Stimulated activated CD8-positive, alpha-beta memory T cell treated with anti-CD3 and anti-CD28 coated beads, Interleukin-2, amount 100 ng/mL, for 48 hours (primary cell): ENCODE data around the gene FGFR2.

Source experiments
- DNase-seq, 2 donors: peaks; one replicate each; pipeline ENCODE4 v3.0.0-alpha.2; 2020; ENCODE audit warnings: low read depth in 2 of 2

FGFR2 gene

DNA sequence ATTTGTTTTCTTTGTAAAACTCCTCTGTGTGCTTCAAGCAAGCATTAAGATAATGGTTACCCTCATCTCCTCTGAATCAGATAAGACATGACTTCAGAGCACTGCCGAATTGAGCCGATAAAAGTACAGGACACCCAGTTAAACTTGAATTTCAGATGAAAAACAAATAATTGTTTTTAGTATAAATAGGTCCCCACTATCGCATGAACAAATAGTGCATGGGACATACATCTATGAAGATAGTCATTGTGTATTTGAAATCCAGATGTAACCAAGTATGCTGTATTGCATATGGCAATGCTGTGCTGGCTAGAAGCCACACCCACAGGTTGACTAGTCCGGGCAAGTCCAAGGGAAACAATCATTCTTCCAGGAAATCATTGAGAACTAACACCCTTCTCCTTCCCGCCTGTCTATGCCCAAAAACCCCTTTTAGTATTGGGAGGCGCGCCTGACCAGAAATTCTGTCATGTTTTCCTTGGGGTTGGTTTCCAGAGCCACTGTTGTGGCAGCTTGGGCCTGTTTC lies 12.6 kb upstream of the FGFR2 start:
- no peak for DNase-seq

DNA sequence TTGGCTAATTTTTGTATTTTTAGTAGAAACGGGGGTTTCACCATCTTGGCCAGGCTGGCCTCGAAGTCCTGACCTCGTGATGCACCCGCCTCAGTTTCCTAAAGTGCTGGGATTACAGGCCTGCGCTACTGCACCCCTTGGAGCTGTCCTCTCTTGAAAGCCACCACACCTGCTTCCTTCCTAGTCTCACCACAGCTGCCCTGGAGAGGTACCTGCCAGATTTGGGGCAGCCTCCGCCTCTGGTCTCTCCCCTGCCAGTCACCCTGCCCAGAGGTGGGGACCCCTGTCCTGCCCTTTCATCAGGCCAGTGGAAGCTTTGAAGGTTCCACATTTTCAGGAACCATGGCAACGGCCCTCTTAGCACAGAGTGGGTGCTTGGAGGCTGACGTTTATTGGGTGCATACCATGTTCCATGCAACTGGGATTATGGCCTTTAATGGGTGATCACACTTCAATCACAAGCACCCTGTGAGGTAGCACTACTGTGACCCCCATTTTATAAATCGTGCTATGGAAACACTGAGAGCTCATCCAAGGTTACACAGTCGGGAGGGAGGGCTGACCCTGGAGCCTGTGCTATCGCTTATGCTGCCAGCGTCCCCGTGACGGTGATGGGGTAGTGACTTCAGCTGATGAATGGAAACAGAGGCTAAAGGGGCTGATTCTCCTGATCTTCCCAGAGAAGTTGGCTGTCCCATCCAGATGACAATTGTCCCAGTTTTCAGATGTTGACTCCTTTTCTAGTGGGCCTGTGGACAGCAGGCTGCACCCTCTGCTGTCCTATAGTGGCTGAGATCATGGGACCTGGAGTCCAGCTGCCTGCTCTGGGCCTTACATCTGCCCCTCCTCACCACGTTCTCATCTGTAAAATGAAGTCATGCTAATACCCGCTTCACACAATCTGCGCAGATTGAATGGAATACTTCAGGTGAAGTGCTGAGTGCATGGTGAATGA lies 11.5 kb upstream of the FGFR2 start:
- no peak for DNase-seq

DNA sequence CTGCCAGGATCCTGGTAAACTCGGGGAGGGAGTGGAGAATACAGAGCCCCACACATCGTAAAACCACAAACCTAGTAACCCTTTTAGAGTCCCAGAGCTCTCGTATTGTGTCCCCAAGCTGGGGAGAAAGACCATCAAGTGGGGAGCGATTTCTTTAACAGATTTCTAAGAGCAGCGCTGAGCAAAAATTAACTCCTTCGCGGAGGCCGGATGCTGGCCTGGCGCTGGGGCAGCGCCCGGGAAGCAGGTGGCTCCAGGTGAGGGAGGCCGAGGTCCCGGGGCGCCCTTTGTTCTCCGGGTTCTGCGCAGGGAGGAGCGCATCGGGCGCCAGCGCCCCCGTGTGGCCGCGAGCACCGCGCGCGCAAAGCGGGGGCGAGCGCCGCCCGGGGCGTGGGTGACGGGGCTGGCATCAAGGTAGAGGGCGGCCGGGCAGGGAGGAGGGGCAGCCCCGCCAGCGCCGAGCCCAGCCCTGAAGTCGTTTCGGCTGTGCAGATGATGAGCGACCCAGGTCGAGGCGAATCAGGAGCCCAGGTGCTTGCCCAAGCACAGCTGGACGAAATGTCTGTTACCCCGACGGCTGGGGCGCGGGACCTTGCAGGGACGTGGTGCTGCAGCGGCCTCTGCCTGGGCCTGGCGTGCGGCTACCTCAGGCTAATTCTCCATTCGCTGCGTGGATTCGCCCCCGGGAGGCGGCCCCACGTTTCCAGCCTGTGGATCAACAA lies 10.4 kb upstream of the FGFR2 start:
- peak; percentile 17 to 27 for DNase-seq

DNA sequence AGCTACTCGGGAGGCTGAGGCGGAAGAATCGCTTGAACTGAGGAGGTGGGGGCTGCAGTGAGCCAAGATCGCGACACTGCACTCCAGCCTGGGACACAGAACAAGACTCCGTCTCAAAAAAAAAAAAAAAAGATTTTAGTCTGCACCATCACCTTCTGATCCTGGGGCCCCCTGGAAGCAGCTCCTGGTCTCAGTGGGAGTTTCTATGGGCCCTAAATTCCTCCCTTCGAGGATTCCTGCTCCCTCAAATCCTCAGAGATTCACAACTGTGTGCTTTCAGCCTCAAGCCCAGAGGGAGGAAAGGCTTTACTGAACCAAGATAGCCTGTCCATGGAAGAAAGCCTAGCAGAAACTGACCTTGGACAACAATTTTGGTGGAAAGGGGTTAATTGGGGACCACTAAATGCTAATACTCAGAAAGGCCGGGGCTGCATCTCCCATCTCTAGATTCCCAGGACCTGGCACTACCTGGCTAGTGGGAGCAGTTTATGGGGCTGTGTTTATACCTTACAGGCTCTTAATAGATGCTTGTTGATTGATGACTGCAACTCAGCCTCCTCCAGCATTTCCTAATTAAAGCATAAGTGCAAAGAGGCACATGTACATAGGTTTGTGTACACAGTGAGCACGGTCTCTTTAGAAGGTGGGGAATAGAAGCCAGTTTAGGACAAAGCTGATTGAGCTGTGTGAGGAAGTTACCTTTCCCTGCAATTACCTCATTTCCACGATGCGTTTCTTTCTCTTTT lies 9.2 kb upstream of the FGFR2 start:
- DNase-seq: no peak

DNA sequence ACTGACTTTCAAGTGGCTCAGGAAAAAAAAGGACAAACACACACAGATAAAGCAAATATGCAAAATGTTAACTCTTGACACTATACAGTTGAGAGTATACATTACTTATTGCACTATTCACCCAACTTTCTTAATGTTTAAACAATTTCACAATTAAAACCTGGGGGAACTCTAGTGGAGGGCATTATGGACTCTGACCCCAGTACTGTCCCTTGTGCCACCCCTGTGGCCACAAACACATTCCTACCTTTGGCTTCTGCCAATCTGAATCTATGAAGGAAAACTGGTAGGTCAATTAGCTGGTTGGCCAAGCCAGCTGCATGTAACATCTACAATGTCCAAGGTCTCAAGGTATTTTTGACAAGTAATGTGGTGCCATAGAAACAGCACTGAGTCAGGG lies 7.5 kb upstream of the FGFR2 start:
- no peak for DNase-seq

DNA sequence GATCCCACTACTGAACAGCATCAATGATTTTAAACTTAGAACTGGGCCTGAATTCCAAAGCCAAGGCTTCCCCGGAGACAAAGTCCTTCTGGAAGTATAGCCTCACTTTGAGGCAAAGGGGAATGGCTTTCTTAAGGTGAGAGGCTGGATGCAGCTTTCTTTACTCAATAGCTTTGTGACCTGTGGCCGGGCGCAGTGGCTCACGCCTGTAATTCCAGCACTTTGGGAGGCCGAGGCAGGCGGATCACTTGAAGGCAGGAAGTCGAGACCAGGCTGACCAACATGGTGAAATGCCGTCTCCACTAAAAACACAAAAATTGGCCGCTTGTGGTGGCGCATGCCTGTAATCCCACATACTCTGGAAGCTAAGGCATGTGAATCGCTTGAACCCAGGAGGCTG lies 3.2 kb upstream of the FGFR2 start:
- DNase-seq: no peak

DNA sequence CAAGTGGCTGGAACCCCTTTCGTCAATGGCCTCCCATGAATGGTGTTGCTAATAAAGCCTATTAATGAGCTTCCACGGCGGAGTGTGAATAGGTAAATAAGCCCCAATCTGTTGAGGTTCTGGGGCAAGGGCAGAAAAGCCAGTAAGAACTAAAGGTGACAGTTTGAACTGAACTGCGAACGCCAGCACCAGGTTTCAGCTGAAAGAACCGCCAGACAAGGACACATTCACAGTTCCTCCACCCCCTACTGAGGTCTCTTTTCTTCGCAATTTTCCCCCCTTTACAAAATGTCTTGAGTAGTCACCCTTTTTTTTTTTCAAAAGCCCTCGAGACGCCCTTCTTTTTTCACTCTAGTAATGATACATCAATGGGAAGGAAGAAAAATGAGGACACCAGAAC lies 2.4 kb upstream of the FGFR2 start:
- DNase-seq: no peak

DNA sequence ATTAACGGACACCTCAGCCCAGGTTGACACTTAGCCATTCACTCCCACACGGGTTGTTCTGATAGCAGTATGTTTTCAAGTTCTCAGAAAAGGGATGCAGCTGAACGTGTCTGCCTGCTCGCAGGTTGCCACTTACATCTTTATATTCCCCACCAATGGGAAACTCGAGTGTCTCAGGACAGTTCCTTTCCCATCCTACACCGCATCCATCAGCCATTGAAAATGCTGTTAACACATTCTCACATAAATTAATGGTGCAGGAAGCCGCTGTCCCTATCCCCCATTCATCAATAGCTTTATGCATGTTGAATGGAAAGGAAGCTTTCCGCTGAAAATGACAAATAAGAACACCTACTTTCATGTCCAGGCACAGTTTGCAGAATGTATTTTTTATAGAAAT lies 1.7 kb upstream of the FGFR2 start:
- DNase-seq: no peak

DNA sequence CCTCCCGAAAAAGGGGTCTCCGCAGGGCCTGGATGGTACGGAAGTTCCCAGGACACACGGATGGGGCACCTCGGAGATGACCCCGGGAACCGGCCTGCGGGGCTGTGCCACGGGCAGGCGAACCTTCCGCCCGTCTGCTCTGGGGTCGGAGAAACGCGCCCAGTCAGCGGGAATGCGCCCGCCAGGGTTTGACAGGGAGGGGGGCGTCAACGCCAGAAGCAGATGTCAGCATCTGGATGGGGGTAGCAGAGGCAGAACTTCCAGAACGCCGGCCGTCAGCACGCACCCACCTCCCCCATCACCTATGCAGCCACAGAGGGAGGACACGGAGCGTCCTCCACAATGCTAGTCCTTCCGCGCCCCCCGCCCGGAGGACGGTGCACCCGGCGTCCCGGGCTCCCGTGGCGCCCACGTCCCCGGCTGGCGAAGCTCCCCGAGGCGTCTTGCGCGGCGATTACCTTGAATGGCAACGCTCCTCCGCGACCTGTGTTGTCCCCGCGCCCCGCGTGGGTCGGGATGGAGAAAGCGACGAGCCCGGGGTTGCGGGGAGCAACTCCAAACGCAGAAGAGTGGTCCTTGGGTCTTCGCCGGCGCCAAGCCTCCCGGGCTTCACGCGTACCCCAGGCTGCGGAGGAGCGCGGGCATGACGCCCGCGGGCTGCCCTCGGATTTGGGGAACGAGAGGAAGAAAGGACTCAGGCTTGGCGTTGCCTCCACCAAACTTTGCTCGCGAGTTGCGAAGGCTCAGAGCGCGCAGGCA lies 561 bp downstream of the FGFR2 start:
- DNase-seq: no peak

DNA sequence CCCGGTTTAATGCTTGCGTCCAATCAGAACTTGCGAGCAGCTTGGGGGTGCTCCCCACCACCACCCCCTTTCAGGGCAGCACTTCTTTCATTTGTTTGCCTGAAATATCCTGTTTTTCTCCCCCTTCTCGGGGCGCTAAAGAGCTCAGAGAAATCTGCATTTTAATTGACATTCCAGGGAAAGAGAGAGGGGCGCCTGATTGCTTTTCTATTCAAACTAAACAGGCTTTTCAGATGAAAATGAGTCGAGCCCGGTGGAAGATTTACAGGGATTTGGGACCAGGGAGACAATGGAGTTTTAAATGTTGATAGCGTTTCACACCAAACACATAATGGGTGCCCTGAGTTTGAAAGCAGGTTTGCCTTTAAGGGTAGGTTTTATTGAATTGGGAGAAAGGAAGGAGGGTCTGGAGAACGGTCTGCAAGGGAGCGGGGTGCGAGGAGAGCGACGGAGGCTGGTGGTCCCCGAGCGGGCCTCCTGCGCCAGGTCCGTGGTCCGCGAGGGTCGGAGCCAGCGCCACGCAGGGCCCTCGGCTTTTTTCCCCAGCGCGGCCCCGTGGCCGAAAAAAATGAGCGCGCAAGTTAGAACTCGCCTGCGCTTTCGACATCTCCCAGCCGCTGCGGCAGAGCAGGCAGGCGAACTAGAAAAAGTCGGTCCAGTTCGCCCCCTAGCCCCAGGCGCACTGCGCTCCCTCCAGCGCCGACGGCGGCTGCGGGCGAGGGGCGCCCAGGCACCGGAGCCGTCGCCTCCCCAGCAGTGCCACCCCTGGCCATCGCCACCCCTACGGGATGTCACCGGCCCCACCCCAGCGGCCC lies 1.3 kb downstream of the FGFR2 start:
- no peak for DNase-seq

DNA sequence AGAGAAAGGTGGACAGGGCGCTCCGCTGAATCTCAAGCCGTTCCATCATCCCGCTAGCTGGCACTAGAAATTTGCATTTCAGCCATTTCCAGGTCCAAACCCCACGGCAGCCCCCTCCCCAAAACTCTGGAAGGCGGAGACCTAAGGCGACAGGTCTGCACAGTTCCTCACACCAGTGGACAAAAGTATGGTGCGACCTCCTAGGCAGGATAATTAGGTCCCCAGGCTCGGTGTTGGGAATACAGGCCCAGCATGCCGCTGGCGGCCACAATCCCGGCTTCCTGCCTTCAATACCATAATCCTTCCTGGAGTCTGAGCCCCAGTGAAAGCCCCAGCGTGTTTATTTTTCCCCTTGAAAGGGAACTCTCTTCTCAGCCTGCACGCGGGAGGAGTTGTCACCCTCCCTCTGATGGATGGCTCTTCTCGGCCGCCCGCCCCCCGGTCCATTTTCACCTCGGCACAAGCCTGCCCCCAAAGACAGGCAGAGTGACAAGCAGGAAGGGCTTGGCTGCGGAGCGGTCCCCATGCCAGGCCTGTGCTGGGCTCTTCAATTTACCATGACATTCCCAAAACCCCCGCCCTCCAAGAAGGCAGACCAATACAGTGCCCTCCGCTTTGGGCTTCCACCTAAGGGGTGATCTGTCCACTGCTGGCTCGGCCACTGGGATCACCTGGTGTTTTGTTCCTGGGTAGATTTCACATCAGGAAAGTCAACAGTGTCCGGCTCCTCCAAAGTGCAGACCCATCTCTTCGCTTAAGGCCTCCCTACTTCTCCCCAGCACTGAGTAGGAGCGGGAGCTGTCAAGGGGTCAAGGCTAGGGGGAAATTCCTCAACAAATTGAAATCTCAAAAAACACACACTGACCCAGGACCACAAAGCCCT lies 2.2 kb downstream of the FGFR2 start:
- no peak for DNase-seq

DNA sequence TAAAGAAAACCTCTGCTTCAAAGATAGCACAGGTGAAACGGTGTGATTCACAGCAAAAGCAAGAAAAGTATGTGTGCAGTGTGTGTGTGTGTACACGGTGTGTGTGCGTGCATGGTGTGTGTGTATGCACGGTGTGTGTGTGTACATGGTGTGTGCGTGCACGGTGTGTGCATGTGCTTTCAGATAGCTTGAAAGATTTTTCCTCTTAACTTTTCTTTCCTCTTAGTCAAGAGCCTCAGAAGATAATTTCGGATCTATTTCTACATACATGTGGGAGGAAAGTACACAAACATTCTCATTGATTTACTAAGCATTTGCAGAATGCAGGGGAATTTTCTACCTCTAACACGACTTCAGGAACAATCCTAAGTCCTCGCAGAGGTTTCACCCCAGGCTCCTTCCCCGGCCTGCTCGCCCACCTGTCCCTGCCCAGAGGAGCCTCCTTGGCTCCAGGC lies 2.9 kb downstream of the FGFR2 start:
- no peak for DNase-seq

DNA sequence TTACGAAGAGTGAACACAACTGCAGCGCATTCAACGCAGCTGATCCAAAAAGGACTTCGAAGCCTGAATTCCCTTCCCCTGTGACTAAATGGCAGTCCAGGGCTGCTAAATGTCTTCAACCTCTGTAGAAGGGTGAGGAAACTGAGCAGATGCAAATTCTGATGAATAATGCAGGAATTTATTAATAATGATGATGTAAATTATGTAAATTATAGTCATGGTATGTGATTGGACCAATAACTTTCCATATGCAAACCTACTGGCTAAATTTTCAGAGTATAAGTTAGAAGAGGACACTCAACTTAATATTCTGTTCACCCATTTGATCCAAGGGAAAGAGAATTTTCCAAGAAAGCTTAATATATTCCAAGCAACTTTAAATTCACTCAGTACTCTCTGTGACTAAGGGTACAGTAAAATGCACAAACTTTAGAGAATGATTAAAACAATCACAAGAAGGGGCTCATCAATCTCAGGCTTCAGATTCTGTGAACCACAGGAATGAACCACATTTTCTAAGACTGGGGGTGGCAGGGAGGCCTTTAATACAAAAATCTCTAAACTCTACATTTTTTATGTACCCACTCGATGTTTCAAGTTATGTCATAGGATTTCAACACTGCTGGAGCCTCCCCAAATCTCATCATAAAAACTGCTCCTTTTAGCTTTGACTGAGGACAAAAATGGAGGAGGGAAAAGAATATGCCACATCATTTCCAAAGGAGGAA lies 3.5 kb downstream of the FGFR2 start:
- no peak for DNase-seq

DNA sequence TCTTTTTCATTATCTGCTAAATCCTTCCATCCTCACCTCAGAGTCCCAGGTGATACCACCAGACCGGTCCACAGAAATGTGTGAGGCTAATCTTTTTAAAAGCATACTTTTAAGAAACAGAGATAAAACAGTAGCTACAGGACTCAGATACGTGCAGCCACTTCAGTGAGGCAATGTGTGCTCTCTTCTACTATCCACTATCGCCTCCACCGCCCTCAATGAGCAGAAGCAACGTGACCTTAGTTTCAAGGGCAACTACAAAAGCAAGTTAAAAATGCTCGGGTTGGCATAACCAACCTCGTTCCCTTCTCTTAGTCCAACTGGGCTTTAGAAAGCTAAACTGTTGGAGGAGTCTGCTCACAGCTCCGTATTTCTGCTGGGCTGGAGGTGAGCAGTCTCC lies 4.2 kb downstream of the FGFR2 start:
- DNase-seq: no peak

DNA sequence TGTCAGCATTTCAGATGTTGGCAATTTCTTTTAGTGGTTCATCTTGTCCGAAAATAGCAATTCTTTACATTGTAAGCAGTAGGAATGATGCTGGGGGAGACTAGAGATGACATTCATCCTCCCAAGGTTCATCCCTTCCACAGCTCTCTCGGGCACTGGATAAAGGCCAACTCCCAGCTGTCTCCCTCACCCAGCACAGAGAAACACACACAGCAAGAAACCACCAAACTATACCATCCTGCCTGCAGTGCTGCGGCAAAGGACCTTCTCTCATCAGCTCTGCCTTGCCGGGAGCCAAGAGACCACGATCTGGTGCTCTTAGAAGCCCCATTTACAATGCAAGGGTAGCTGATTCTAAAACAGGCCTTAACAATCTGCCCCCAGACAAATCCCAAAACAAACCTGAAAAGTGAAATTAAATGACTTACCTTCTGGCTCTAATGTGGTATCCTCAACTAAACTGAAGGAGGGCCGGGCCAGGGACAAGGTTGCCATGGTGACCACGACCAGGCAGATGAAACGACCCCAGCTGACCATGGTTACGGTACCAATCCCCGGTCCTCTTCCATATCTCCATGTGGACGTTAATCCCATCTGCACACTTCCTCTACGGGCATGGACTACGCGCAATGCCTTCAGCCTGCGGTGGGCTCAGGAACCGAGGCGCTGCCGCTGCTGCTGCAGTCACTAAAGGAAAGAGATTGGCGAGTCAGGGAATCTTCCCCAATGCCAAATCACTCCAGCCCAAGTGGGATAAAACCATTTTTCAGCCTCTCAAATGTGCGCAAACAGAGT lies 4.8 kb downstream of the FGFR2 start:
- DNase-seq: no peak

DNA sequence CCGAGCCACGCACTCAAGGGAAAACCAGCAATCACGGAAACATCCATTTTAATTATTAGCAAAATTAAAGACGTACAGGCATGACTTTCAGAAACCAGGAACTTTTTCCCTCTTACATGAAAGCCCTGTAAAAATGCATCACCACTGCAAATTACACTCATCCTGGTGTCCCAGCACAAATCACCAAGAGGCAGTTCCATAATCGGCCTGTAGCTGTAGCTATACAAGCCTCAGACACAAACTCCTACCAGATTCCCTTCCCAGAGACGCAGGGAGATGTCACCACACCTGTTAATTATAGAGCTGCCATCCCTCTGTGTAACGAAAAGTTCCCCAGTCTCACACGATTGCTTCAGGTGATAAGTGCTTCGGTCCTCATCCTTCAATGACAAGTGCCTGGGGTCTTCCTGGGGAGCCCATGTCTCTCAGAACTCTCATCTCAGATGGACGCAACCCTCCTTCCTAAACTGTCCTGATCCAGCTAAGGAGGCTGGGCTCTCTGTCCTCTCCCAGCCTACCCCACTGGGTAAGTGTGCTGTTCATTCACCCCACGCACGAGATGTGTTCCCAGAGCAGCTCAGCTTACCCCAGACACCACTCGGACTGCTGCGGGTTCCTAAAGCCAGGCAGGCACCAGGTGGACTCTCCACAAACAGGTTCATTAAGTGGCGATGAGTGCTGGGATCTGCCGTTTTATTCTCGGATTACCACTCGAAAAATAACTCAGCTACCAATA lies 5.9 kb downstream of the FGFR2 start:
- no peak for DNase-seq

DNA sequence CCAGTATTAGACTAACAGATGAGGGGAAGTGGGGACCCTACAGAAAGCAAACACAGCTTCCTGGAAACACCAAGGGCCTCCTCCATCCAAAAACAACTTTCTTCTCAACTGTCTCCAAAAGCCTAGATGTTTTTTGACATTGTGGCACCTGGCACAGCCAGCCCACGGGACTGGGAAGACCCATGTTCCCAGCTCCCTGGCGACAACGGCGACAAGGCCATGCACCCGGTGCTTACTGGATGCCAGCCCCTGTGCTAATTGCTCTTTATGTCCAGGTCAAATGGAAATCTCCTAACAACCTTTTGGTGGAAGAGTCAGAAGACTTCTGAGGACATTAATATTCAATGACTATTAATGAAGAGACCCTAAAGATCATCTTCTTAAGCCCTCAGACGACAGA lies 7.1 kb downstream of the FGFR2 start:
- no peak for DNase-seq
